Ovary (tissue), 9 donors: ENCODE results near the gene TBC1D7. TPM values are rescaled to one million over a fixed set of nuclear protein-coding genes. Genes with fewer than 3 reads are reported as not detected.

Experiments used
- DNase-seq, 5 donors: peaks; one replicate each; pipeline ENCODE4 v3.0.0-alpha.2; 2019 to 2020
- H3K27ac ChIP-seq, 2 donors: fragments of 200-600 bp; one replicate each; pipeline versions ENCODE4 v1.5.1 to v1.8.0; 2019 to 2022
- H3K27me3 ChIP-seq: fragments of 200-600 bp; one replicate; pipeline ENCODE4 v1.8.0; 2022
- H3K36me3 ChIP-seq: fragments of 200-600 bp; sonication (generic); one replicate; pipeline ENCODE4 v1.5.1; 2019
- H3K4me1 ChIP-seq: one replicate; pipeline ENCODE4 v1.8.1; 2013; ENCODE audit warnings: mild to moderate bottlenecking, moderate library complexity; ENCODE audit not compliant: insufficient read depth
- H3K4me3 ChIP-seq: fragments of 200-600 bp; sonication (generic); one replicate; pipeline ENCODE4 v1.5.1; 2017
- H3K9me3 ChIP-seq, 2 donors: fragments of 200-600 bp in 1 of 2; sonication (generic) in 1 of 2; one replicate each; pipeline versions ENCODE4 v1.5.1 to v1.8.1; 2013 to 2019; ENCODE audit warnings: mild to moderate bottlenecking in 1 of 2, moderate library complexity in 1 of 2
- CTCF ChIP-seq, 3 donors: fragments of 450-650 bp in 2 of 3; fragments of 200-600 bp in 1 of 3; IDR thresholded peaks; one replicate each; pipeline versions ENCODE4 v1.5.1 to v1.8.0; 2016 to 2022; ENCODE audit warnings: antibody characterized with exemption in 3 of 3, mild to moderate bottlenecking in 1 of 3
- EP300 ChIP-seq: sonication (generic); formaldehyde crosslinking; IDR thresholded peaks from one replicate; pipeline ENCODE4 v1.6.1; 2017; ENCODE audit warnings: antibody characterized with exemption
- POLR2A ChIP-seq: fragments of 450-650 bp; IDR thresholded peaks from one replicate; pipeline ENCODE4 v1.6.1; 2017; ENCODE audit warnings: antibody characterized with exemption, mild to moderate bottlenecking, moderate library complexity
- WGBS, 3 donors: extraction: QIAGEN DNeasy Blood & Tissue Kit in 1 of 3; methylation state at CpG; one replicate each; pipeline versions ENCODE4 v1.1.5 to v1.1.7; 2013 to 2017; 5-methylcytosine and 5-hydroxymethylcytosine counted together
- intact Hi-C, 4 donors: fragments of 100-400 bp; cut with DNase I; formaldehyde crosslinking; loops; one replicate each; pipeline versions ENCODE4 v1.11.0 to v1.15.1; 2022 to 2023
- polyA plus RNA-seq, 2 donors: library from polyadenylated mRNA; stranded (reverse); fragments of 200-250 nt in 1 of 2; fragments of 350-450 nt in 1 of 2; fragmentation: Illumina TruSeq in 1 of 2; extraction: RNeasy Lipid Tissue Mini Kit (QIAGEN cat#74804) in 1 of 2; gene quantifications; one replicate each; pipeline ENCODE4 v1.2.3, GENCODE V29; 2013 to 2014
- total RNA-seq, 7 donors: library from RNA; depleted of rRNA in 2 of 7; stranded (reverse); fragments of >200 nt in 2 of 7; fragmentation: NEBNext Ultra II Directional in 3 of 7; extraction: Animal tissue kit (Norgen Biotek cat#: 25700) in 3 of 7; gene quantifications; one replicate each; pipeline versions ENCODE4 v1.1.0 to v1.2.4, GENCODE V29; 2016 to 2023
- donor health status: DM: no; HTN: no; CAD: no; lungs with moderate emphysema.
- donor health status: DM: no; HTN: no; CAD: no.
- donor health status: Bipolar disorder and iron deficiency.
- donor health status: DM: yes; HTN: yes; CAD: no.
- donor health status: DM: no; HTN: no; CAD: no.
- donor health status: DM: yes; HTN: yes; CAD: no.

The TBC1D7 gene
- total and polyA plus RNA-seq, 9 donors: 4.7 to 11.9 (median 7.5) TPM

GRCh38 chr6:13278164-13278563 lies 50.2 kb downstream of the TBC1D7 start:
- H3K4me3 ChIP-seq: no peak overlapping the region
- no peaks in the 10 kb centered on the region for H3K36me3 ChIP-seq
- no peak for DNase-seq
- no peaks in the 10 kb centered on the region for H3K4me1 ChIP-seq
- intact Hi-C loops: no loop called here
- TF ChIP-seq CTCF (IDR thresholded peaks at IDR 0.05) (no peak), EP300 (no peak), POLR2A (no peak)
- WGBS, 3 donors: 76 to 82% (median 77%) methylated on average over 3 of the region's 3 CpGs
- no peaks in the 10 kb centered on the region for H3K27me3 ChIP-seq
- H3K9me3 ChIP-seq: no peaks in the 10 kb centered on the region
- no peak overlapping the region for H3K27ac ChIP-seq

DNA sequence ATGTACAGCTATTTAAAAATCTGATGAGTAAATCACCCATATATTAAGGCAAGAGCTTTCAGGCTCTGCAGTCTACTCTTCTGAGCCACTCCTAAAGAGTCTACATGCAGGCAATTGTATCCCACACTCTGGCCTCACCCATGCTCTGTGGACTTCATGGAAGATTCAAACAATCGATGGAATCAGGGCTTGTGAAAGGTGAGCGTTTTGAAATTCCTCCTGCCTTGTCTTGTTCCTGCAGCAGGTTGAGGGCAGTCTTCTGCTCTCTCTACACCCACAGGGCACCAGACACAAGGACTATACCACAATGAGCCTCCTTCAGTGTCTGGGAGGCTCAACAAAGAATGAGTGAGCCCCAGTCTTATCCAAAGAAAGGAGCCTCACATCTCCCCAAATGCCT lies 51.1 kb downstream of the TBC1D7 start:
- H3K36me3 ChIP-seq: no peaks in the 10 kb centered on the region
- WGBS, 3 donors: 93 to 98% (median 96%) methylated on average over 2 of the region's 2 CpGs
- H3K4me1 ChIP-seq: no peaks in the 10 kb centered on the region
- no peak overlapping the region for H3K27ac ChIP-seq
- TF ChIP-seq POLR2A (no peak), EP300 (no peak), CTCF (IDR thresholded peaks at IDR 0.05) (no peak)
- H3K27me3 ChIP-seq: no peaks in the 10 kb centered on the region
- DNase-seq: no peak
- H3K4me3 ChIP-seq: no peak overlapping the region
- H3K9me3 ChIP-seq: no peaks in the 10 kb centered on the region
- intact Hi-C loops: no loop called here

GRCh38 chr6:13275435-13275989 lies 52.8 kb downstream of the TBC1D7 start:
- intact Hi-C loops: no loop called here
- 82 to 85% (median 85%) methylated on average over 8 of the region's 8 CpGs for WGBS, 3 donors

DNA sequence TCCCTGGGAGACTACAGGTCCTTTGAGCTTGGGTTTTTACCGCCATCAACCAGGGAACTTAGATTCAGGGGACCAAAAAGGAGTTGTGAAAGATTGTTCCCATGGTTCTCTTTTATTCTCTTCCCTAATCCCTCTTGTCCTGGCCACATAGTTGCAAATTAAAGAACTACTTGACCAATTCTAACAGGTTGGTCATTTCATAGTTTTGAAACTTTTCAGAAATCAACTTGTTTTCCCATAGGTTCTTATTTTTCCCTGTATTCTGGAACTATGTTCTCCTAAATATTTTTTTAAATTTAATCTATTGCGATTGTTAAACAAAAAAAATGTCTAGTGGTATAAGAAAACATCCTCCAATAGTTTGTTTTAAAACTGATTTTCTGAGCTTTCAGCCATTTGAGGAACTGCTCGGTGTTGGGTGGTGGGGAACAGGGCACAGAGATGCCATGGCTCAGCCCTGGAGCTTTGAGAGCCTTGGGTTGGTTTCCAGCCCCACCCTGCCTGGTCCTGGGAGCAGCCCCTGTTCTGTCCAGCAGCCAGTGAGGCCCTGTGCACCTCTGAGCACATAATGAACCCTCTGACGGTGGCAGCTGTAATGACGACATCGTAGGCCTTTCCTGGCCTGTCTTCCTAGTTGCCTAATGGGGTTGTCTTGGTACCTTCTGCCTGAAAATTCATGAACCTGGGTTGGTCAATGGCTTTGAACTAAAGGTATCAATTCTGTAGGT lies 53.5 kb downstream of the TBC1D7 start:
- WGBS, 3 donors: 66 to 68% (median 68%) methylated on average over 6 of the region's 6 CpGs
- Histone ChIP-seq H3K36me3 (no peaks in the 10 kb centered on the region), H3K27ac (no peak overlapping the region), H3K9me3 (no peaks in the 10 kb centered on the region), H3K27me3 (no peaks in the 10 kb centered on the region), H3K4me1 (peaks cover under 1% of the 10 kb centered on the region), H3K4me3 (no peak overlapping the region)
- no peak for TF ChIP-seq EP300
- TF ChIP-seq CTCF (IDR thresholded peaks at IDR 0.05): no peak
- TF ChIP-seq POLR2A: no peak
- intact Hi-C loops: no loop called here
- DNase-seq: no peak

More at GRCh38 chr6:13275435-13275989, 52.8 kb downstream of the TBC1D7 start:
- Histone ChIP-seq H3K9me3 (no peaks in the 10 kb centered on the region), H3K4me1 (no peaks in the 10 kb centered on the region), H3K36me3 (no peaks in the 10 kb centered on the region), H3K4me3 (no peak overlapping the region), H3K27ac (no peak overlapping the region), H3K27me3 (no peaks in the 10 kb centered on the region)
- TF ChIP-seq EP300 (no peak), CTCF (IDR thresholded peaks at IDR 0.05) (no peak), POLR2A (no peak)
- no peak for DNase-seq
